ENCODE measurements around the gene TMBIM4. TPM values are rescaled to one million over a fixed set of nuclear protein-coding genes. Genes with fewer than 3 reads are reported as not detected.

TMBIM4 gene, protein sequence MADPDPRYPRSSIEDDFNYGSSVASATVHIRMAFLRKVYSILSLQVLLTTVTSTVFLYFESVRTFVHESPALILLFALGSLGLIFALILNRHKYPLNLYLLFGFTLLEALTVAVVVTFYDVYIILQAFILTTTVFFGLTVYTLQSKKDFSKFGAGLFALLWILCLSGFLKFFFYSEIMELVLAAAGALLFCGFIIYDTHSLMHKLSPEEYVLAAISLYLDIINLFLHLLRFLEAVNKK
- total RNA-seq = 78.9 and 92.8 TPM in 2 replicates

DNA sequence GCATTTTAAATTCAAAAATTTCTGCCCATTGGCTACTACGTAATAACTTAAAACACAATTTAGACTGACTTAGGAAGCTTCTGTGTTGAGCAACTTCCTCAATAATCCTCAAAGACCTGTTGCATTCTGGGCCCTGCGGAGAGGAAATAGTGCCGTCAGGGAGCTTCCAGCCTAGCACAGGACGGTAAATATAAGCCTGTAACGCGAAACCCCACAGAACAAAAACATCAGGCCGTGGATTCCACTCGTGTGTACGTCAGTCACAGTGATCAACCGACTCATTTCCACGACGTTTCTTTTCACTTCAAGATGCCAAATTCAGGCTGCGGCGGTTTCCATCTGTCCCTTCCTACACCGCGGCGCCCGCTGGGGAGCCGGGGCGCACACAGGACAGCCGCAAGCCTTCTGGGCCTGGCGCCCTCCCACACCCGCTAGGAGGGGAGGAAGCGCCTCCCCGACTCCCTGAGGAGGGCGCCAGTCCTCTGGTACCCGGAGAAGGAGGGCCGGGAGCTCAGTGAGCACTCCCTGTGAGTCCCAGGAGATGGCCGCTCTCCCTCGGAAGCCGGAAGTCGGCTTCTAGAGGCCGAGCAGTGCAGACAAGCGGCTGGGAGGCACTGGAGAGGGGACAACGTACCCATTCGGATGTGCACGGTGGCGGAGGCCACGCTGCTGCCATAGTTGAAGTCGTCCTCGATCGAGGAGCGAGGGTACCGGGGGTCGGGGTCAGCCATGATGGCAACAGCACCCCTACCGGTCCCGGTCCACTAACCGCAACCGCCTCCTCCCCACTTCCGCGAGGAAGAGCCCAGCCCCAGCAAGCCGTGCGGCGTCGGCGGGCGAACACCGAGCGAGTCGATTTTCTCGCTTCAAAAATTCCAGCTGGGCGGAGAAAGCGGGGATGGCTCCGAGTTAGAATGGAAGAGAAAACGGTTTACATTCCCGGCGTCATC, at the start of gene TMBIM4:
TSS of gene TMBIM4 (minus strand) at position 776 of the 950 bp plus-strand sequence. CDS start at position 731, 45 bp downstream.

DNA sequence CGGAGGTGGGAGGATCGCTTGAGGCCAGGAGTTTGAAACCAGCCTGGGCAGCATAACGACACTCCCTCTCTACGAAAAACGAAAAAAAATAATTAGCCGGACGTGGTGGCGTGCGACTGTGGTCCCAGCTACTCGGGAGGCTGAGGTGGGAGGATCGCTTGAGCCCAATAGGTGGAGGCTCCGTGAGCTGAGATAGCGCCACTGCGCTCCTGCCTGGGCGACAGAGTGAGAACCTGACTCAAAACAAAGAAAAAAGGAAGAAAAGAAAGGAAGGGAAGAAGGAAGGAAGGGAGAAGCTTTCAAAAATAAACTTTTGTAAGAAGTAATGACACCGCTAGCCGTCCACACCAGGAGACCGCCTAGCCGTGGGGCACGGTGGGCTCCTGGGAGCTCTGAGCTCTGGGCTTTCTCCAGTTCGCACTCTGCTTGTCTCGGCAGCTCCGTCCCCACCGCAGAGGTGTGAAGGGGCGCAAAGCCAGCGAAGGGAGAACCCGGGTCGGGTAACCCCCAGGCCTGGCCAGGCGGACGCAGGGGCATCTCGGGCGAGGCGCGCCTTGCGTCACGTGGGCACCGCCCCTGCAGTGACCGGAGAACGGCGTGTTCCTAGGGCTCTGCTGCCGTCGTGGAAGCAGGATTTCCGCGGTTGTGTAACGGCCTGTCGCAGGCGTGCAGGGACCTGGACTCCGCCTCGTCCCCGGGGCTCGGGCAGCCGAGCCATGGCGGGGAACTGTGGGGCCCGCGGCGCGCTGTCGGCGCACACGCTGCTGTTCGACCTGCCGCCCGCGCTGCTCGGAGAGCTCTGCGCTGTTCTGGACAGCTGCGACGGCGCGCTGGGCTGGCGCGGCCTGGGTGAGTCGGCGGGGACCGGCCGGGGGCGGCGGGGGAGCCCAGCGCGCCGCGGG, 19.0 kb upstream of the TMBIM4 start, which contains the start of gene IRAK3:
TSS of gene IRAK3 (plus strand) at position 631 of the 902 bp plus-strand sequence. CDS start at position 717, 86 bp downstream.

DNA sequence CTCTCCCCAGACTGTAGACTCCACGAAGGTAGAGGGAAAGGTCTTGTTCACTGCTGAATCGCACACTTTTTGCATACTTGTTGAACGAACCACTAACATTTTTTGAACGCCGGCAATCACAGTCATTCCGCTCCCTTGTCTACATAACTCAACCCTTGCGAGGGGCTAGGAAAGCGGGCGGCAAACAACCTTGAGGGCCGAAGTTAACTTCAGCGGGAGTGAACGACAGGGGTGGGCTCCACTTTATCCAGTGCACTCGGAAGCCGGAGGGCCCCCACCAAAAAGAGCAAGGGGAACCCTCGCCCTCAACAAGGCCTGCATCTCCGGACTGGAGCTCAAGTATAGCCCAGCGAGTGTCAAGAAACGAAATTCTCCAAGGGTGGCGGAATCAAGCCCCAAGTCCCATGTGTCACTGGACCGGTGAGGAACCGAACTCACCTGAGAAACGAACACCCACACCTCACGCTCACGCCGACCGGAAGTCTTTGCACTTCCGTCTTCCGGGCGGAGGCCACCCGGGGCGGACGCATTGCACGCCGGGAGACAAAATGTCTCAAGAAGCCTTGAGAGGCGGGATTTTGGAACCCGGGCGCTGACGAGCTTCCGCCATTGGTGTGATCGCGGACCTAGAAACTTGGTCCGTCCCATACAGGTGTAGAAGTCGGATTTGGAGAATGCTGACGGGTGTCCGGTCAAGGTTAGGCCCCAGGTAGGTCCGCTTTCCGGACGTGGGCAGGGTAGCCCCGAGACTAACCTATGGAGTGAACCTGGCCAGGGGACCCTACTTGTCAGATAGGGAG, 39.3 kb downstream of the TMBIM4 start, which contains the start of gene LLPH:
TSS of gene LLPH (minus strand) at position 484 of the 800 bp plus-strand sequence. CDS start 1,644 bp downstream, outside the sequence.

Other genes starting within 250 kb of the TMBIM4 start
- gene LLPH, start 39.2 kb downstream of the TMBIM4 start, total RNA-seq = 5.4 and 6.3 TPM in 2 replicates
- 3.5 and 18.3 TPM in 2 replicates for gene IRAK3, start 19.2 kb upstream of the TMBIM4 start, total RNA-seq
- 3.5 and 4.5 TPM in 2 replicates for gene HELB, start 132.5 kb upstream of the TMBIM4 start, total RNA-seq

Measured in regular cardiac myocyte (primary cell).